Measurements from ENCODE around the gene ATG13. TPM values are rescaled to one million over a fixed set of nuclear protein-coding genes. Genes with fewer than 3 reads are reported as not detected.

The ATG13 gene
- polyA plus RNA-seq, 1 donor (not counting 4 experiments of a cell fraction or from before 2014, with no cell fraction given) = 33.3 TPM

DNA sequence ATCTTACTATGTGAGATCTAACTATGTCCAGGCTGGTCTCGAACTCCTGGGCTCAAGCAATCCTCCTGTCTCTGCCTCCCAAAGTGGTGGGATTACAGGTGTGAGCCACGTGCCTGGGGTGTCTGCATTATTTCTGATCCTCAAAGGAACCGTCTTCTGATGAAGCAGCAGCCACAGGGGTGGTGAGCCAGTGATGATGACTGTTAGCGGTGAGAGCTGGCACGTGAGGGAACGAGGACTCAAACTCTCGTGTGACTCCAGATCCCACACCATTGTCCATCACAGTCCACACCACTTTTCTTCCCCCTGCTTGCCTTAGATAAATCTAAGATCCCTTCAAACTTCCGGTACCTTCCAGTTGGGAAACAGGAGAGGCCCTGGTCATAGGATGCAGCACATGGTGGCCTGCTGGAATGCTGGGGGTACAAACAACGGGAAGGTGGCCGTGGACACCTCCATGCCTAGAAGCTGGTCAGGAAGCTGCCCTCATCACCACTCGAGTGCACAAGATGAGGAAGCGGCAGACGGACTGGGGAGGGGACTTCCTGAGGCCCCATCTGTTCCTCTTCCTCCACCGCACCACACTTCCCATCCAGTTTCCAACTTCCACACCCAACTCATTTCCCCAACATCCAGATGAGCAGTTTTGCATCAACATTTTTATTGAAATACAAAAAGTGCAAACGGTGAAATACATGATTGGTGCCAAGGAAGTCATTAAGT is 59.2 kb downstream of the ATG13 start:
- Histone ChIP-seq H3K9me3 (ENCODE audit: control insufficient read depth, low read depth, low read length) (no peaks in the 10 kb centered on the region), H3K27me3 (ENCODE audit: control insufficient read depth, extremely low read depth, insufficient read depth, low read length) (no peaks in the 10 kb centered on the region), H3K4me1 (ENCODE audit: control insufficient read depth, extremely low read depth, insufficient read depth, low read length) (peaks cover 20% of the 10 kb centered on the region), H3K9me1 (ENCODE audit: control insufficient read depth, extremely low read depth, insufficient read depth, low read length) (no peaks in the 10 kb centered on the region), H3K79me2 (ENCODE audit: control insufficient read depth, insufficient read depth, low read length) (no peaks in the 10 kb centered on the region), H3K4me2 (ENCODE audit: control insufficient read depth, extremely low read depth, insufficient read depth, low read depth, low read length) (no peak overlapping the region), H3K36me3 (ENCODE audit: control insufficient read depth in 2 of 2, extremely low read depth in 1 of 2, insufficient read depth in 2 of 2, low read length in 2 of 2) (peaks cover 29 to 42% of the 10 kb centered on the region in 2 experiments), H2AFZ (ENCODE audit: control insufficient read depth, low read length) (no peak overlapping the region), H3K9ac (ENCODE audit: control insufficient read depth, extremely low read depth, insufficient read depth, low read length) (no peak overlapping the region), H3K27ac (ENCODE audit: control insufficient read depth, insufficient read depth, low read length) (peak overlapping the region; percentile 79), H4K20me1 (ENCODE audit: control insufficient read depth, extremely low read depth, insufficient read depth, low read length) (no peaks in the 10 kb centered on the region), H3K4me3 (ENCODE audit: control insufficient read depth in 2 of 3, extremely low read depth in 1 of 3, insufficient read depth in 2 of 3, low read depth in 1 of 3, low read length in 3 of 3) (no peak overlapping the region)
- DNase-seq (ENCODE audit: low read depth, low spot score) (no peak), FAIRE-seq (no peak)
- dilution Hi-C loops (cut with MboI; ENCODE audit: extremely low pct_ligation_motif_present, low sequenced_read_pairs) = no loop called here
- TF ChIP-seq, protein P1, sequence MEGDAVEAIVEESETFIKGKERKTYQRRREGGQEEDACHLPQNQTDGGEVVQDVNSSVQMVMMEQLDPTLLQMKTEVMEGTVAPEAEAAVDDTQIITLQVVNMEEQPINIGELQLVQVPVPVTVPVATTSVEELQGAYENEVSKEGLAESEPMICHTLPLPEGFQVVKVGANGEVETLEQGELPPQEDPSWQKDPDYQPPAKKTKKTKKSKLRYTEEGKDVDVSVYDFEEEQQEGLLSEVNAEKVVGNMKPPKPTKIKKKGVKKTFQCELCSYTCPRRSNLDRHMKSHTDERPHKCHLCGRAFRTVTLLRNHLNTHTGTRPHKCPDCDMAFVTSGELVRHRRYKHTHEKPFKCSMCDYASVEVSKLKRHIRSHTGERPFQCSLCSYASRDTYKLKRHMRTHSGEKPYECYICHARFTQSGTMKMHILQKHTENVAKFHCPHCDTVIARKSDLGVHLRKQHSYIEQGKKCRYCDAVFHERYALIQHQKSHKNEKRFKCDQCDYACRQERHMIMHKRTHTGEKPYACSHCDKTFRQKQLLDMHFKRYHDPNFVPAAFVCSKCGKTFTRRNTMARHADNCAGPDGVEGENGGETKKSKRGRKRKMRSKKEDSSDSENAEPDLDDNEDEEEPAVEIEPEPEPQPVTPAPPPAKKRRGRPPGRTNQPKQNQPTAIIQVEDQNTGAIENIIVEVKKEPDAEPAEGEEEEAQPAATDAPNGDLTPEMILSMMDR (optimal IDR thresholded peaks at IDR 0.05 in 1 of 3, IDR thresholded peaks at IDR 0.05 in 1 of 3, conservative IDR thresholded peaks at IDR 0.05 in 1 of 3; ENCODE audit: extremely low read depth in 1 of 3, insufficient read depth in 2 of 3, low read length in 3 of 3) = no peak
- TF ChIP-seq EZH2 (IDR thresholded peaks at IDR 0.05; ENCODE audit: low read length) = no peak

DNA sequence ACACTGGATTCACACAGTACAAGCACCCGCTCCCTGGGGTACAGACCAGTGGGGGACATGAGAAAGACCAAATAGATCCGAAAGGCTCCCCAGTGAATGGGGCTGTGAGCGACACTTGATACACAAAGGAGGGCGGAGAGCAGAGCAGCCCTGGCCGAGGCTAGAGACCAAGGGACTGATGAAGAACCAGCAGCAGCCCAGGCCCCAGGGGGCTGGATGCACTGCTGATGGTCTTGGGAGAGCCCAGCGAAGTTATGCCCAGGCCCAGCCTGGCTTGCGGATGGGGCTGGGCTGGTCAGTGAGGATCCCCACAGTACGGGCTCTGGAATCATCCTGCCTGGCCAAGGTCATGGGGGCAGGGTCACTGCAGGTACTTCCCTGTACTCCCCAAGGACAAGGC is 59.8 kb downstream of the ATG13 start:
- Histone ChIP-seq H3K9me3 (ENCODE audit: control insufficient read depth, low read depth, low read length) (no peaks in the 10 kb centered on the region), H2AFZ (ENCODE audit: control insufficient read depth, low read length) (no peak overlapping the region), H3K4me1 (ENCODE audit: control insufficient read depth, extremely low read depth, insufficient read depth, low read length) (peaks cover 20% of the 10 kb centered on the region), H3K36me3 (ENCODE audit: control insufficient read depth in 2 of 2, extremely low read depth in 1 of 2, insufficient read depth in 2 of 2, low read length in 2 of 2) (peaks cover 33 to 42% of the 10 kb centered on the region in 2 experiments), H3K79me2 (ENCODE audit: control insufficient read depth, insufficient read depth, low read length) (no peaks in the 10 kb centered on the region), H3K27ac (ENCODE audit: control insufficient read depth, insufficient read depth, low read length) (no peak overlapping the region), H4K20me1 (ENCODE audit: control insufficient read depth, extremely low read depth, insufficient read depth, low read length) (no peaks in the 10 kb centered on the region), H3K27me3 (ENCODE audit: control insufficient read depth, extremely low read depth, insufficient read depth, low read length) (no peaks in the 10 kb centered on the region), H3K9me1 (ENCODE audit: control insufficient read depth, extremely low read depth, insufficient read depth, low read length) (no peaks in the 10 kb centered on the region), H3K9ac (ENCODE audit: control insufficient read depth, extremely low read depth, insufficient read depth, low read length) (no peak overlapping the region), H3K4me2 (ENCODE audit: control insufficient read depth, extremely low read depth, insufficient read depth, low read depth, low read length) (no peak overlapping the region), H3K4me3 (ENCODE audit: control insufficient read depth in 2 of 3, extremely low read depth in 1 of 3, insufficient read depth in 2 of 3, low read depth in 1 of 3, low read length in 3 of 3) (no peak overlapping the region)
- dilution Hi-C loops (cut with MboI; ENCODE audit: extremely low pct_ligation_motif_present, low sequenced_read_pairs) = no loop called here
- DNase-seq (ENCODE audit: low read depth, low spot score) (no peak), FAIRE-seq (no peak)
- no peak for TF ChIP-seq EZH2 (IDR thresholded peaks at IDR 0.05; ENCODE audit: low read length)
- TF ChIP-seq, protein P1 (optimal IDR thresholded peaks at IDR 0.05 in 1 of 3, IDR thresholded peaks at IDR 0.05 in 1 of 3, conservative IDR thresholded peaks at IDR 0.05 in 1 of 3; ENCODE audit: extremely low read depth in 1 of 3, insufficient read depth in 2 of 3, low read length in 3 of 3) = no peak

Measured in keratinocyte (primary cell).